Measurements from ENCODE around the gene ATP8B4. TPM values are rescaled to one million over a fixed set of nuclear protein-coding genes. Genes with fewer than 3 reads are reported as not detected.

The ATP8B4 gene
- total RNA-seq, 4 donors from 2014 or later = 2.7 to 6.3 (median 3.7) TPM

DNA sequence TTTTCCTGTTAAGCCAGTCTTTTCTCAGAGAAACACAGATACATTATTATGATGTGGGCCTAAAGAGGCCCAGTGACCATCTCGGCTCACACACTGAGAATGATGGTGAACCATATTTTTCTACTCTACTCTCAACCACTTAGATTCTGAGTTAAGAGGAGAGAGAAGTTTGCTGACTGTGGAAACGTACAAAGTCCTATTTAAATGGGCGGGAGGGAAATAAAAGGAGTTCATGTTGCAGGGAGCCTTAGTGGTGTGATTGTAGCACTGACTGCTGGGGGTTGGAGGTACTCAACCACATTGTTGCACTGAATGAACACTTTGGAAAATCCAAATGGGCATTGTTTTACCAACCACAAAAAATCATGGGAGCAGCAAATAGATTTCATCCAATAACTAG, 51.0 kb downstream of the ATP8B4 start:
- H3K27ac ChIP-seq (replicated peaks in 1 of 4) = no peak overlapping the region
- WGBS = 91% methylated on average over 3 of the region's 3 CpGs
- H3K9me3 ChIP-seq = no peaks in the 10 kb centered on the region
- no peak overlapping the region for H3K4me3 ChIP-seq
- intact Hi-C loops (cut with DNase I) = no loop called here
- no peaks in the 10 kb centered on the region for H3K27me3 ChIP-seq
- DNase-seq (ENCODE audit: extremely low spot score) = no peak
- peaks cover 0 to 15% (median 4%) of the 10 kb centered on the region in 4 donors for H3K4me1 ChIP-seq
- no peaks in the 10 kb centered on the region for H3K36me3 ChIP-seq
- TF ChIP-seq, protein P1, sequence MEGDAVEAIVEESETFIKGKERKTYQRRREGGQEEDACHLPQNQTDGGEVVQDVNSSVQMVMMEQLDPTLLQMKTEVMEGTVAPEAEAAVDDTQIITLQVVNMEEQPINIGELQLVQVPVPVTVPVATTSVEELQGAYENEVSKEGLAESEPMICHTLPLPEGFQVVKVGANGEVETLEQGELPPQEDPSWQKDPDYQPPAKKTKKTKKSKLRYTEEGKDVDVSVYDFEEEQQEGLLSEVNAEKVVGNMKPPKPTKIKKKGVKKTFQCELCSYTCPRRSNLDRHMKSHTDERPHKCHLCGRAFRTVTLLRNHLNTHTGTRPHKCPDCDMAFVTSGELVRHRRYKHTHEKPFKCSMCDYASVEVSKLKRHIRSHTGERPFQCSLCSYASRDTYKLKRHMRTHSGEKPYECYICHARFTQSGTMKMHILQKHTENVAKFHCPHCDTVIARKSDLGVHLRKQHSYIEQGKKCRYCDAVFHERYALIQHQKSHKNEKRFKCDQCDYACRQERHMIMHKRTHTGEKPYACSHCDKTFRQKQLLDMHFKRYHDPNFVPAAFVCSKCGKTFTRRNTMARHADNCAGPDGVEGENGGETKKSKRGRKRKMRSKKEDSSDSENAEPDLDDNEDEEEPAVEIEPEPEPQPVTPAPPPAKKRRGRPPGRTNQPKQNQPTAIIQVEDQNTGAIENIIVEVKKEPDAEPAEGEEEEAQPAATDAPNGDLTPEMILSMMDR (IDR thresholded peaks at IDR 0.05) = no peak
- TF ChIP-seq POLR2A (IDR thresholded peaks at IDR 0.05; ENCODE audit: low read depth) = no peak
- no peak for TF ChIP-seq POLR2AphosphoS5 (IDR thresholded peaks at IDR 0.05)
- TF ChIP-seq EP300 (IDR thresholded peaks at IDR 0.05) = no peak

DNA sequence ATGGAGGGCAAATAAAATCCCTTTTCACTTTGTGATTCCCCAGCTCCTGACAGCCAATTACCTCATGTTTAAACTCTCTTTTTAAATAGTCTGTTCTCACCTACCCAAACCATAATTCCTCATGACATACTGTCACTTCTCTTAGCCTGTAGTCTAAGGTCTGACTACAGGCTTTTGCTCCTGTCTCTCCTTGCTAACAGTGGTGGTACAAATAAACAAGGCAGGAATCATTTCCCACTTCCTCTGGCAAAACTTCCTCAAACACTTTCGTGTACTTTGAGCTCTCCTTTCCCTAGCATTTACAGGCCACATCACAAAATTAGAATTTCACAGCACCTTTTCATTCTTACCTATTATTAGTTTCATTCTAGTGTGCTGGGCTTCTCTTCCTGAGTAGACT, 51.8 kb downstream of the ATP8B4 start:
- intact Hi-C loops (cut with DNase I) = no loop called here
- 68% methylated on average over 1 of the region's 1 CpG for WGBS
- H3K4me1 ChIP-seq = peaks cover 0 to 15% (median 4%) of the 10 kb centered on the region in 4 donors
- H3K9me3 ChIP-seq = no peaks in the 10 kb centered on the region
- H3K4me3 ChIP-seq = no peak overlapping the region
- TF ChIP-seq POLR2A (IDR thresholded peaks at IDR 0.05; ENCODE audit: low read depth) = no peak
- TF ChIP-seq EP300 (IDR thresholded peaks at IDR 0.05) = no peak
- no peak overlapping the region for H3K27ac ChIP-seq (replicated peaks in 1 of 4)
- no peak for DNase-seq (ENCODE audit: extremely low spot score)
- no peaks in the 10 kb centered on the region for H3K36me3 ChIP-seq
- H3K27me3 ChIP-seq = no peaks in the 10 kb centered on the region

DNA sequence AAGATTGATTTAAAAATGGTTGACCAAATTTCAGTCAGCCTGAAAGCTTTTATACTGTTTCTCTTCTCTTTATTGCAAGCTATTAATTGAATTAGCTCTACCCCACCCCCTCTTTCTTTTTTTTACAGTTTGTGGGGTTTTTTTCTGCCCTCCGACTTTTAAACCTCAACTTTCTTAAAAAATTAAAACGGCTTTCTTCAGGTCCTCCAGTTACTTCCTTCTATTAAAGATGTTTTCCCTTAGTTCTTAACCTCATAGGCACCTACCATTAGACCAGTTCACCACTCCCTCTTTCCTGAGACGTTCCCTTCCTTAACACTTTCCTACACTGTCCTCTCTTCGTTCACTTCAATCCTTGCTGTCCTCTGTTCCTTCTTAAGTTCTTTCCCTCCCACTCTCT, 52.4 kb downstream of the ATP8B4 start:
- no peak for DNase-seq (ENCODE audit: extremely low spot score)
- TF ChIP-seq EP300 (IDR thresholded peaks at IDR 0.05) = no peak
- TF ChIP-seq, protein P1 (IDR thresholded peaks at IDR 0.05) = no peak
- no peak for TF ChIP-seq POLR2A (IDR thresholded peaks at IDR 0.05; ENCODE audit: low read depth)
- no peak for TF ChIP-seq POLR2AphosphoS5 (IDR thresholded peaks at IDR 0.05)
- no peaks in the 10 kb centered on the region for H3K27me3 ChIP-seq
- H3K4me1 ChIP-seq = peaks cover 0 to 15% (median 4%) of the 10 kb centered on the region in 4 donors
- H3K36me3 ChIP-seq = no peaks in the 10 kb centered on the region
- no peak overlapping the region for H3K4me3 ChIP-seq
- intact Hi-C loops (cut with DNase I) = no loop called here
- no peak overlapping the region for H3K27ac ChIP-seq (replicated peaks in 1 of 4)
- WGBS = 77% methylated on average over 4 of the region's 4 CpGs
- no peaks in the 10 kb centered on the region for H3K9me3 ChIP-seq

DNA sequence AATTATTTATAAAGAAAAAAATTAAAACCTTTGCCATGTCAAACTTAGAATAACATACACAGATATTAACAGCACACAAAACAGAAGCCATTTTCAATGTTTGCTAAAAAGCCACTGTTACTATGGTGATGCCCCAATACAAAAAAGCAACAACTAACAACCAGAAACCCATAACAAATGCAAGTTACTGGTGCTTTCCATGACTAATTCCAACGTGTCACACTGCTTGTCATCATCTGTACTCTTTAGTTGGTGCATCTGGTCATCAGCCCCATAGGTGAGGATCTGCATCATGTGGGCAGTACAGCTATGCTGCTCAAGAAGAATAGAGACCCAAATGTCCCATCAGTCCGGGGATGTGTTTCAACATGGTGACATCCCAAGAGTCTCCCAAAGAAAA, 52.8 kb downstream of the ATP8B4 start:
- no peaks in the 10 kb centered on the region for H3K36me3 ChIP-seq
- H3K27me3 ChIP-seq = no peaks in the 10 kb centered on the region
- intact Hi-C loops (cut with DNase I) = no loop called here
- no peak overlapping the region for H3K4me3 ChIP-seq
- WGBS = 41% methylated on average over 2 of the region's 2 CpGs
- TF ChIP-seq POLR2A (IDR thresholded peaks at IDR 0.05; ENCODE audit: low read depth) = no peak
- no peak for TF ChIP-seq POLR2AphosphoS5 (IDR thresholded peaks at IDR 0.05)
- no peak for TF ChIP-seq EP300 (IDR thresholded peaks at IDR 0.05)
- TF ChIP-seq, protein P1 (IDR thresholded peaks at IDR 0.05) = no peak
- H3K27ac ChIP-seq (replicated peaks in 1 of 4) = no peak overlapping the region
- no peak for DNase-seq (ENCODE audit: extremely low spot score)
- no peaks in the 10 kb centered on the region for H3K9me3 ChIP-seq
- H3K4me1 ChIP-seq = peaks cover 0 to 15% (median 4%) of the 10 kb centered on the region in 4 donors

DNA sequence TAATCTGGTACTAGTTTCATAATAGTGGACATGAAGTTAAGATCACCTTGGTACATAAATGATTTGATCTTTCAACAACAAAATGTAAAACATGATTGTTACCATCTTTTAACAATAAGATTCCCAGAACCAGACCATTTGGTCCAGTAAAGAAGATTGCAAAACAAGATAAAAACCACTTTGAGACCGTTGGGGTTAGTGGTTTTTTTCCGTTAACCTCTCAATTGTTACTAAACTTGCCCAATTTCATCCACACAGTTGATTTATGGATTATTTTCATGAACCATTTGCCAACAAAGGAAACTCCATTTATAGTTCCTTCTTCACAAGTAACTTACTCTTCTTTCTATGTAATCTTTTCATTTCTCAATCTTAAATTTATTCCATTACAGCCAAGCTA, 53.8 kb downstream of the ATP8B4 start:
- no peaks in the 10 kb centered on the region for H3K27me3 ChIP-seq
- no peak for DNase-seq (ENCODE audit: extremely low spot score)
- TF ChIP-seq POLR2A (IDR thresholded peaks at IDR 0.05; ENCODE audit: low read depth) = no peak
- TF ChIP-seq POLR2AphosphoS5 (IDR thresholded peaks at IDR 0.05) = no peak
- TF ChIP-seq, protein P1 (IDR thresholded peaks at IDR 0.05) = no peak
- TF ChIP-seq EP300 (IDR thresholded peaks at IDR 0.05) = no peak
- H3K9me3 ChIP-seq = no peaks in the 10 kb centered on the region
- no peak overlapping the region for H3K27ac ChIP-seq (replicated peaks in 1 of 4)
- peaks cover 0 to 15% (median 4%) of the 10 kb centered on the region in 4 donors for H3K4me1 ChIP-seq
- no peak overlapping the region for H3K4me3 ChIP-seq
- WGBS = 73% methylated on average over 2 of the region's 2 CpGs
- intact Hi-C loops (cut with DNase I) = no loop called here
- no peaks in the 10 kb centered on the region for H3K36me3 ChIP-seq

Measured in esophagus muscularis mucosa (tissue), 4 donors.